ENCODE measurements around the gene DNAJC1.
A peak's percentile ranks its signal among the peaks of the same experiment; 100 is the strongest.

DNAJC1 gene

GRCh38 chr10:21758696-21759095, 244.8 kb downstream of the DNAJC1 start:
- no peak for DNase-seq (ENCODE audit: low spot score)

GRCh38 chr10:21758239-21758638, 245.3 kb downstream of the DNAJC1 start:
- DNase-seq (ENCODE audit: low spot score) = no peak

- DNase-seq (ENCODE audit: low spot score) = no peak
Observed at GRCh38 chr10:21757185-21757901, 246.2 kb downstream of the DNAJC1 start.

- DNase-seq (ENCODE audit: low spot score) = no peak
Observed at GRCh38 chr10:21756707-21757106, 246.8 kb downstream of the DNAJC1 start.

- no peak for DNase-seq (ENCODE audit: low spot score)
Observed at GRCh38 chr10:21754410-21755011, 249.0 kb downstream of the DNAJC1 start.

GRCh38 chr10:21753497-21754270, 249.8 kb downstream of the DNAJC1 start:
- DNase-seq (ENCODE audit: low spot score) = no peak

- no peak for DNase-seq (ENCODE audit: low spot score)
Observed at GRCh38 chr10:21751341-21752310, 251.9 kb downstream of the DNAJC1 start.

GRCh38 chr10:21750424-21750823, 253.1 kb downstream of the DNAJC1 start:
- no peak for DNase-seq (ENCODE audit: low spot score)

GRCh38 chr10:21749788-21750187, 253.7 kb downstream of the DNAJC1 start:
- no peak for DNase-seq (ENCODE audit: low spot score)

GRCh38 chr10:21747809-21748208, 255.7 kb downstream of the DNAJC1 start:
- DNase-seq (ENCODE audit: low spot score) = no peak

- no peak for DNase-seq (ENCODE audit: low spot score)
Observed at GRCh38 chr10:21746118-21746517, 257.4 kb downstream of the DNAJC1 start.

- no peak for DNase-seq (ENCODE audit: low spot score)
Observed at GRCh38 chr10:21744223-21744622, 259.3 kb downstream of the DNAJC1 start.

GRCh38 chr10:21742740-21743412, 260.7 kb downstream of the DNAJC1 start:
- no peak for DNase-seq (ENCODE audit: low spot score)

- no peak for DNase-seq (ENCODE audit: low spot score)
Observed at GRCh38 chr10:21740989-21741388, 262.5 kb downstream of the DNAJC1 start.

GRCh38 chr10:21737106-21737505, 266.4 kb downstream of the DNAJC1 start:
- no peak for DNase-seq (ENCODE audit: low spot score)

GRCh38 chr10:21733710-21734109, 269.8 kb downstream of the DNAJC1 start:
- no peak for DNase-seq (ENCODE audit: low spot score)

GRCh38 chr10:21732067-21732772, 271.3 kb downstream of the DNAJC1 start:
- peak; percentile 82 for DNase-seq (ENCODE audit: low spot score)

- DNase-seq (ENCODE audit: low spot score) = no peak
Observed at GRCh38 chr10:21728618-21729017, 274.9 kb downstream of the DNAJC1 start.

GRCh38 chr10:21727452-21728168, 275.9 kb downstream of the DNAJC1 start:
- DNase-seq (ENCODE audit: low spot score) = no peak

Measured in AG08395 (cell line).